Measurements from ENCODE around the gene DNAJA3.

The DNAJA3 gene

GRCh38 chr16:4489030-4489429 is 63.4 kb downstream of the DNAJA3 start:
- Mint-ChIP-seq H3K4me1 (peaks cover 6% of the 10 kb centered on the region), H3K27me3 (ENCODE audit: low read depth) (no peaks in the 10 kb centered on the region)

GRCh38 chr16:4491898-4492297 is 66.2 kb downstream of the DNAJA3 start:
- H3K9me3 Mint-ChIP-seq: no peaks in the 10 kb centered on the region
- peaks cover 7% of the 10 kb centered on the region for H3K36me3 Mint-ChIP-seq (ENCODE audit: low read depth)
- no peak overlapping the region for H3K27ac Mint-ChIP-seq
- no peaks in the 10 kb centered on the region for H3K27me3 Mint-ChIP-seq (ENCODE audit: low read depth)
- H3K4me1 Mint-ChIP-seq: peaks cover 6% of the 10 kb centered on the region
- H3K4me3 Mint-ChIP-seq: no peak overlapping the region
- TF ChIP-seq CTCF (IDR thresholded peaks at IDR 0.05; ENCODE audit: unreplicated experiment in 3 of 3): no peak

More at GRCh38 chr16:4489030-4489429, 63.4 kb downstream of the DNAJA3 start:
- Mint-ChIP-seq H3K36me3 (ENCODE audit: low read depth) (peaks cover 16% of the 10 kb centered on the region), H3K27ac (peak overlapping the region in 2 of 3 experiments; percentile 43 to 83), H3K4me3 (no peak overlapping the region), H3K9me3 (no peaks in the 10 kb centered on the region)
- no peak for TF ChIP-seq CTCF (IDR thresholded peaks at IDR 0.05; ENCODE audit: unreplicated experiment in 3 of 3)

GRCh38 chr16:4494746-4495490 is 69.2 kb downstream of the DNAJA3 start:
- Mint-ChIP-seq H3K9me3 (no peaks in the 10 kb centered on the region), H3K27ac (no peak overlapping the region), H3K27me3 (ENCODE audit: low read depth) (no peaks in the 10 kb centered on the region), H3K4me1 (peaks cover 10% of the 10 kb centered on the region), H3K4me3 (no peak overlapping the region), H3K36me3 (ENCODE audit: low read depth) (no peaks in the 10 kb centered on the region)
- TF ChIP-seq CTCF (IDR thresholded peaks at IDR 0.05; ENCODE audit: unreplicated experiment in 3 of 3): no peak

GRCh38 chr16:4495766-4496165 is 70.1 kb downstream of the DNAJA3 start:
- Mint-ChIP-seq H3K4me1 (peaks cover 16% of the 10 kb centered on the region), H3K36me3 (ENCODE audit: low read depth) (no peaks in the 10 kb centered on the region), H3K27ac (no peak overlapping the region), H3K27me3 (ENCODE audit: low read depth) (no peaks in the 10 kb centered on the region), H3K9me3 (no peaks in the 10 kb centered on the region), H3K4me3 (no peak overlapping the region)
- TF ChIP-seq CTCF (IDR thresholded peaks at IDR 0.05; ENCODE audit: unreplicated experiment in 3 of 3): no peak

- no peak overlapping the region for H3K4me3 Mint-ChIP-seq
- no peaks in the 10 kb centered on the region for H3K9me3 Mint-ChIP-seq
- peaks cover 22% of the 10 kb centered on the region for H3K4me1 Mint-ChIP-seq
- no peaks in the 10 kb centered on the region for H3K27me3 Mint-ChIP-seq (ENCODE audit: low read depth)
- H3K27ac Mint-ChIP-seq: no peak overlapping the region
- no peak for TF ChIP-seq CTCF (IDR thresholded peaks at IDR 0.05; ENCODE audit: unreplicated experiment in 3 of 3)
- no peaks in the 10 kb centered on the region for H3K36me3 Mint-ChIP-seq (ENCODE audit: low read depth)
Observed at GRCh38 chr16:4496305-4496704, 70.6 kb downstream of the DNAJA3 start.

Data from nephron (organoid).